NT2/D1 (cell line): ENCODE data around the gene ANTXR2.

Experiments used
- YY1 ChIP-seq: IDR thresholded peaks from 2 replicates; pipeline ENCODE4 v1.6.1; 2011; ENCODE audit not compliant: insufficient read length, insufficient read depth
- ZNF274 ChIP-seq: IDR thresholded peaks from 2 replicates; pipeline ENCODE4 v1.6.1; 2011; ENCODE audit warnings: mild to moderate bottlenecking, low read depth, low read length

DNA sequence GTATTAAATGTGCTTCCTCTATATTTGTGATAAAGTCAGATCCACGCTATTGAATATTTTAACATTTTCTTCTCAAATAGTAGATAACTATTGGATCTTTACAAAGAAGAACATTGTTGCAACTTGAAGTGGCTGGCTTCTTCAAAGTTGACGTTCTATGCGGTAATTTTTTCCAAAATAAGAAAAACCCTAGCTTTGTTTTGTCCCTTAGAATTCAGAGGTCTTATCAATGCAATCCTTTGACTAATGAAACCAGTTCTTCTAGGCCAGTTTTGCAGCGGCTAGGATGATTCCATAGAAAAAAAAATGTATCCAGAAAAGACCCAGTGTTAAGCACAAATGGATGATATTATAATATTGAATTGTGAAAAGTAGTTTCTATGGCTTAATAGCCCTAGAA lies 89.6 kb downstream of the ANTXR2 start:
- no peak for TF ChIP-seq ZNF274
- TF ChIP-seq YY1 = no peak
